Ovary (tissue), 3 donors: ENCODE results near the gene ALKBH5.

Experiments
- CTCF ChIP-seq, 3 donors: fragments of 450-650 bp in 2 of 3; fragments of 200-600 bp in 1 of 3; IDR thresholded peaks; one replicate each; pipeline versions ENCODE4 v1.5.1 to v1.8.0; 2016 to 2022; ENCODE audit warnings: antibody characterized with exemption in 3 of 3, mild to moderate bottlenecking in 1 of 3
- EP300 ChIP-seq: sonication (generic); formaldehyde crosslinking; IDR thresholded peaks from one replicate; pipeline ENCODE4 v1.6.1; 2017; ENCODE audit warnings: antibody characterized with exemption
- POLR2A ChIP-seq: fragments of 450-650 bp; IDR thresholded peaks from one replicate; pipeline ENCODE4 v1.6.1; 2017; ENCODE audit warnings: antibody characterized with exemption, mild to moderate bottlenecking, moderate library complexity
- donor health status: DM: no; HTN: no; CAD: no.

GRCh38 chr17:18203308-18203707, 19.7 kb downstream of the ALKBH5 start:
- TF ChIP-seq POLR2A (no peak), CTCF (IDR thresholded peaks at IDR 0.05) (no peak), EP300 (no peak)
